ENCODE results near the gene HMGN4.

- no peak for TF ChIP-seq POLR2A (IDR thresholded peaks at IDR 0.05)
- TF ChIP-seq CTCF (IDR thresholded peaks at IDR 0.05 in 4 of 5, conservative IDR thresholded peaks at IDR 0.05 in 1 of 5) = no peak
Observed at GRCh38 chr6:26545627-26546026, 7.5 kb downstream of the HMGN4 start.

Measured in gastrocnemius medialis (tissue), 4 donors.